ENCODE data around the gene XPO6.

Gene XPO6

GRCh38 chr16:28161626-28162025 is 50.1 kb downstream of the XPO6 start:
- in situ Hi-C loops (cut with HindIII; ENCODE audit: low sequenced_read_pairs): no loop called here

- in situ Hi-C loops (cut with HindIII; ENCODE audit: low sequenced_read_pairs): no loop called here
Observed at GRCh38 chr16:28158136-28158535, 53.6 kb downstream of the XPO6 start.

- in situ Hi-C loops (cut with HindIII; ENCODE audit: low sequenced_read_pairs): no loop called here
Observed at GRCh38 chr16:28156056-28156680, 55.6 kb downstream of the XPO6 start.

GRCh38 chr16:28155293-28155692 is 56.5 kb downstream of the XPO6 start:
- in situ Hi-C loops (cut with HindIII; ENCODE audit: low sequenced_read_pairs): no loop called here

GRCh38 chr16:28151180-28151579 is 60.6 kb downstream of the XPO6 start:
- in situ Hi-C loops (cut with HindIII; ENCODE audit: low sequenced_read_pairs): no loop called here

GRCh38 chr16:28149011-28149888 is 62.5 kb downstream of the XPO6 start:
- in situ Hi-C loops (cut with HindIII; ENCODE audit: low sequenced_read_pairs): no loop called here

- in situ Hi-C loops (cut with HindIII; ENCODE audit: low sequenced_read_pairs): no loop called here
Observed at GRCh38 chr16:28146536-28146935, 65.2 kb downstream of the XPO6 start.

- in situ Hi-C loops (cut with HindIII; ENCODE audit: low sequenced_read_pairs): no loop called here
Observed at GRCh38 chr16:28145796-28146195, 66.0 kb downstream of the XPO6 start.

GRCh38 chr16:28140788-28141618 is 70.8 kb downstream of the XPO6 start:
- in situ Hi-C loops (cut with HindIII; ENCODE audit: low sequenced_read_pairs): no loop called here

- in situ Hi-C loops (cut with HindIII; ENCODE audit: low sequenced_read_pairs): no loop called here
Observed at GRCh38 chr16:28139530-28139929, 72.2 kb downstream of the XPO6 start.

GRCh38 chr16:28136751-28137434 is 74.9 kb downstream of the XPO6 start:
- in situ Hi-C loops (cut with HindIII; ENCODE audit: low sequenced_read_pairs): no loop called here

- in situ Hi-C loops (cut with HindIII; ENCODE audit: low sequenced_read_pairs): no loop called here
Observed at GRCh38 chr16:28133666-28134065, 78.1 kb downstream of the XPO6 start.

GRCh38 chr16:28131743-28132393 is 79.9 kb downstream of the XPO6 start:
- in situ Hi-C loops (cut with HindIII; ENCODE audit: low sequenced_read_pairs): no loop called here

GRCh38 chr16:28131181-28131580 is 80.6 kb downstream of the XPO6 start:
- in situ Hi-C loops (cut with HindIII; ENCODE audit: low sequenced_read_pairs): no loop called here

GRCh38 chr16:28130099-28131088 is 81.4 kb downstream of the XPO6 start:
- in situ Hi-C loops (cut with HindIII; ENCODE audit: low sequenced_read_pairs): no loop called here

GRCh38 chr16:28126684-28127620 is 84.8 kb downstream of the XPO6 start:
- in situ Hi-C loops (cut with HindIII; ENCODE audit: low sequenced_read_pairs): no loop called here

- in situ Hi-C loops (cut with HindIII; ENCODE audit: low sequenced_read_pairs): no loop called here
Observed at GRCh38 chr16:28125592-28125991, 86.2 kb downstream of the XPO6 start.

GRCh38 chr16:28121527-28121926 is 90.2 kb downstream of the XPO6 start:
- in situ Hi-C loops (cut with HindIII; ENCODE audit: low sequenced_read_pairs): no loop called here

Measured in DLD1 (cell line).